Stimulated activated naive CD8-positive, alpha-beta T cell treated with anti-CD3 and anti-CD28 coated beads, Interleukin-15, Interleukin-2, amounts not matched to agents 100 ng/mL and 50 ng/mL, for 24 hours (primary cell): Measurements from ENCODE around the gene ROM1.
"Not testable (repeated sequence)": the region's sequence is repeated elsewhere in the genome, so short reads cannot be mapped to it uniquely, and the experiment has no call there.

Experiments used
- H3K27ac Mint-ChIP-seq: one replicate; pipeline ENCODE4 v1.8.0; 2021; ENCODE audit warnings: mild to moderate bottlenecking, mixed read lengths
- H3K27me3 Mint-ChIP-seq: one replicate; pipeline ENCODE4 v1.8.0; 2021; ENCODE audit warnings: mixed read lengths
- H3K36me3 Mint-ChIP-seq: one replicate; pipeline ENCODE4 v1.8.0; 2021; ENCODE audit warnings: low read depth, mixed read lengths
- H3K4me1 Mint-ChIP-seq: one replicate; pipeline ENCODE4 v1.8.0; 2021; ENCODE audit warnings: low read depth, mixed read lengths
- H3K4me3 Mint-ChIP-seq: one replicate; pipeline ENCODE4 v1.8.0; 2021; ENCODE audit warnings: mild to moderate bottlenecking, mixed read lengths
- H3K9me3 Mint-ChIP-seq: one replicate; pipeline ENCODE4 v1.8.0; 2021; ENCODE audit warnings: mixed read lengths

Gene ROM1

DNA sequence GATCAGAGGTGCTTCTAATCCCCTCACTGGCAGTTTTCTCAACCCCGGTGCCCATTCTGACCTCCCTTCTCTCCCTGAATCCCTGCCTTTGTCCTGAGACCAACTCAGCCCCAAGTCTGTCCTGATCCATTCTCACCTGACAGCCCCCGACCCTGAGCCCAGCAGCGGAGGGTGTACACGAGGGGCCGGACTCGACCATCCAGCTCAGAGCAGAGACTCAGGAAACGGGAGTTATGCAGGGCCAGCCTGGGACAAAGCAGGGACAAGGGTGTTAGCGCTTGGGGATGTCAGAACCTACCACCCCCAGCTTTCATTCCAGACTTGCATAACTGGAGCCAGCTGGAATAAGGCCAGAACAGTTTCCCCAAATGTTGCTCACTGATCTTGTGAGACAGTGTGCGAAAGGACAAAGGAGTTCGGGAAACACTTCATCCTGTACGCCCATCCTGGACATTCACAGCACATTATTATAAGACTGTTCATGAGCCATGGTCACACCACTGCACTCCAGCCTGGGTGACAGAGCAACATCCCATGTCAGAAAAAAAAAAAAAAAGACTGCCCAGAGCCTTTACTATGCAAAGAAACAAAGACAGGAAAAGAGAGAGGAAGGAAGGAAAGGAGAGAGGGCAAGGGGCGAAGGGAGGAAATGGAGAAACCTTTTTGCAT, 35.9 kb upstream of the ROM1 start:
- Mint-ChIP-seq H3K4me1 (peaks cover 21% of the 10 kb centered on the region), H3K4me3 (no peak overlapping the region), H3K27ac (no peak overlapping the region), H3K9me3 (no peaks in the 10 kb centered on the region), H3K27me3 (no peaks in the 10 kb centered on the region), H3K36me3 (peaks cover 63% of the 10 kb centered on the region)

DNA sequence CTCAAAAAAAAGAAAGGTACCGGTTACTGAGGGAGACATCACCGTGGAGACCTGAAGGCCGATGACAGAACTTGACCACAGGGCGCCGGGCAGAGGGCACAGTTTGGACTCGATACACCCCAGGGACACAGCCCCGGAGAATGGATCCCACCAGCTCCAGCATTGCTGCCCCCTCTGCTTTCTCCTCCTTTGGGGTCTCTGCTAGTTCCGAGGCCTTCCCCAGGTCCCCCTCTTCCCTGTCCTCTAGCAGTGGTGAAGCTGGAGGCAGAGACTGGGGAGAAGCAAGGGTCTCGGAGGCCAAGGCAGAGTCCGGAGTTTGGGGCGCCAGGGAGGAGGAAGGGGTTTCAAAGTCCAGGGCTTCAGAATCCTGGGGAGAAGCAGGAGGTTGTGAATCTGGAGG, 34.5 kb upstream of the ROM1 start:
- H3K9me3 Mint-ChIP-seq, result no peaks in the 10 kb centered on the region
- no peaks in the 10 kb centered on the region for H3K27me3 Mint-ChIP-seq
- no peak overlapping the region for H3K4me3 Mint-ChIP-seq
- H3K27ac Mint-ChIP-seq, result no peak overlapping the region
- H3K4me1 Mint-ChIP-seq, result peaks cover 11% of the 10 kb centered on the region
- H3K36me3 Mint-ChIP-seq, result peaks cover 61% of the 10 kb centered on the region

DNA sequence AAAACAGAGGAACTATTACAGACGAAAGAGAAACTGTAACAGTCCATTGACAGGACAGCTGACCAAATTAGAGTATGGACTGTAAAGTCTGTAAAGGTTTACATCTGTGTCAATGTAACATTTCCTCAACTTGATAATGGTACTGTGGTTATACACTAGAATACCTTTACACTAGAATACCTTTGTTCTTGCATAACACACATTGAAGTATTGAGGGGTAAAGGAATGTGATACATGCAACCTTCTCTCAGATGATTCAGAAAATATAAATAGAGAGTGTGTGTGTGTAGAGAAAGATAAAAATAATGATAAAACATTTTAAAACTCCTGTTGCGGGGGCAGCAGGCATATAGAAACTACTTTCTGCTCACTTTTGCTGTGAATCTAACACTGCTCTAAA, 33.8 kb upstream of the ROM1 start:
- Mint-ChIP-seq H3K36me3 (peaks cover 60% of the 10 kb centered on the region), H3K27me3 (no peaks in the 10 kb centered on the region), H3K27ac (no peak overlapping the region), H3K4me3 (no peak overlapping the region), H3K4me1 (peaks cover 11% of the 10 kb centered on the region), H3K9me3 (no peaks in the 10 kb centered on the region)

DNA sequence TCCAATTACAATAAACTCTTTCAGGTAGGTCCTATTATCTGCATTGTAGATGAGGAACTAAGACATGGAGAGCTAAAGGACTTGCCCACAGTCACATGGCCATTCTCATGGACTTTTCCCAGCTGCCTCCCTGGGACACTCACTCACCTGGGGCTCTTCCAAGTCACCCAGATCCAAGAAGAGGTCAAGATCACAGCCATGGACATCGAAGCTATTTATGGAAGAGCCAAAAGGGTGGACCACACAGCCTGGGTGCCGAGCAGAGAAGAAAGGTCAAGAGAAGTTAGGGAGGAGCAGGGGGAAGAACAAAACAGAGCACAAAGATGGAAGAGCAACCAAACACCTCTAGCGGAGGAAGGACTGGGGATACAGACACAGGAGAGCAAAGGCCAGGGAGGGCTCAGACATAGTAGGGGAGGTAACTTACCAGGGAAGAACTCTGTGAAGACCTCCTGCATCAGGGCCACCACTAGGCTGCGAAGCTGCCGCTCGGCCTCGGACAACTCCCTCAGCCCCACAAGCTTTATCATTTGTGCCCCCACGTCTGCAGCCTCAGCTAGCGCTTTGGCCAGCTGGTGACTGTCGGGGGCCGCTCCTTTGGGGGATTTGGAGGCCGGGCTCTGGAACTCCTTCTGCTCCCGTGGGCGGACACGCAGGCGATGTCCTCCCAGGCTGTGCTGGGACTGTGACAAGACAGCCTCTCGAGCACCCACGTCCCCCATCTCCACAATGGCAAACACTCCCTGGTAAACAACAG, 31.9 kb upstream of the ROM1 start:
- peaks cover 1% of the 10 kb centered on the region for H3K4me1 Mint-ChIP-seq
- H3K4me3 Mint-ChIP-seq, result no peak overlapping the region
- H3K9me3 Mint-ChIP-seq, result no peaks in the 10 kb centered on the region
- H3K27me3 Mint-ChIP-seq, result no peaks in the 10 kb centered on the region
- H3K36me3 Mint-ChIP-seq, result peaks cover 52% of the 10 kb centered on the region
- no peak overlapping the region for H3K27ac Mint-ChIP-seq

DNA sequence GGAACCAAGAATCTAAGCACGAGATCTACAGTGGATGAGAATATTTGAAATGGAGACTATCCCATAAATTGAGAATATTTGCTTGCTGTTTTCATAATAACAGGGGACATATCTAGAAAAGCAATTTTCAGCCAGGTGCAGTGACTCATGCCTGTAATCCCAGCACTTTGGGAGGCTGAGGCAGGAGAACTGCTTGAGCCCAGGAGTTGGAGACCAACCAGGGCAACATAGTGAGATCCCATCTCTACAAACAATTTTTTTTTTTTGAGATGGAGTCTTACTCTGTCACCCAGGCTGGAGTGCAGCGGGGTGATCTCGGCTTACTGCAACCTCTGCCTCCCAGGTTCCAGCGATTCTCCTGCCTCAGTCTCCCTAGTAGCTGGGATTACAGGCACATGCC, 31.3 kb upstream of the ROM1 start:
- not testable (repeated sequence) for H3K4me1 Mint-ChIP-seq, H3K27ac Mint-ChIP-seq, H3K27me3 Mint-ChIP-seq, H3K4me3 Mint-ChIP-seq, H3K9me3 Mint-ChIP-seq
- H3K36me3 Mint-ChIP-seq, result peaks cover 51% of the 10 kb centered on the region

DNA sequence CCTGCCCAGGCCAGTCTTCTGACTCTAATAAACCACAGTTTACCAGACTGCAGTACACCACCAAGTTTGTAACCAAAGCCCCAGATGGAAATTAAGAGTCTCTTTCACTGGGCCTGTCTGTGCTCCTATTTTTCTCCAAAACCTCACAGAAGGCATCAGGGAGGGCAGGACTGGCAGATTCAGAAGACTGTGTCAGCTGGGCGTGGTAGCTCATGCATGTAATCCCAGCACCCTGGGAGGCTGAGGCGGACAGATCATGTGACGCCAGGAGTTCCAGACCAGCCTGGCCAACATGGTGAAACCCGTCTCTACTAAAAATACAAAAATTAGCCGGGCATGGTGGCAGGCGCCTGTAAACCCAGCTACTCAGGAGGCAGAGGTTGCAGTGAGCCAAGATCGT, 27.7 kb upstream of the ROM1 start:
- H3K4me3 Mint-ChIP-seq, H3K9me3 Mint-ChIP-seq, H3K27me3 Mint-ChIP-seq, H3K27ac Mint-ChIP-seq: not testable (repeated sequence)
- peaks cover 47% of the 10 kb centered on the region for H3K36me3 Mint-ChIP-seq
- peaks cover 17% of the 10 kb centered on the region for H3K4me1 Mint-ChIP-seq

DNA sequence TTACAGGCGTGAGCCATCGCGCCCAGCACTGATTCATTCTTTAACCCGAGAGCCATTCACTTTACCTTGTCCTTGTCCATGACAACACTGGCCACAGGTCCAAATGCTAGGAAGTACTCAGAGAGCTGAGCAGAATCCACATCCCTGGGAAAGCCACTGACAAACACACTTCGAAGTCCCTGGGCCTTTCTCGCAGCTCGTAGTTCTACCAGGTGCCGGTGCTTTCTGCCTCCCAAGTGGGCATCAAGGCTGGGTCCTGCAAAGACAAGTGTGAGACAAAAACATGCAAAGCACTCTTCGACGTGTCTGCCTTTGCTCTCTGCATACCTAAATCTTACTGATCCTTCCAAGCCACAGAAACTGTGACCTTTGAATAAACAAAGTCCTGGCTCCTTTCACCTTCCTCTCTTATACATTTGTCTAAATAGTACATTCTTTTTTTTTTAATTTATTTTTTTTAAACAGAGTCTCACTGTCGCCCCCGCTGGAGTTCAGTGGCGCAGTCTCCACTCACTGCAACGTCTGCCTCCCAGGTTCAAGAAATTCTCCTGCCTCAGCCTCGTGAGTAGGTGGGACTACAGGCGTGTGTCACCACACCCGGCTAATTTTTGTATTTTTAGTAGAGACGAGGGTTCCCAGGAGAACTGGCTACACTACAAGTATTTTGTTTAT, 24.0 kb upstream of the ROM1 start:
- Mint-ChIP-seq H3K36me3 (peaks cover 43% of the 10 kb centered on the region), H3K4me3 (peak overlapping the region; percentile 96), H3K9me3 (no peaks in the 10 kb centered on the region), H3K4me1 (peaks cover 51% of the 10 kb centered on the region), H3K27me3 (no peaks in the 10 kb centered on the region), H3K27ac (no peak overlapping the region)

DNA sequence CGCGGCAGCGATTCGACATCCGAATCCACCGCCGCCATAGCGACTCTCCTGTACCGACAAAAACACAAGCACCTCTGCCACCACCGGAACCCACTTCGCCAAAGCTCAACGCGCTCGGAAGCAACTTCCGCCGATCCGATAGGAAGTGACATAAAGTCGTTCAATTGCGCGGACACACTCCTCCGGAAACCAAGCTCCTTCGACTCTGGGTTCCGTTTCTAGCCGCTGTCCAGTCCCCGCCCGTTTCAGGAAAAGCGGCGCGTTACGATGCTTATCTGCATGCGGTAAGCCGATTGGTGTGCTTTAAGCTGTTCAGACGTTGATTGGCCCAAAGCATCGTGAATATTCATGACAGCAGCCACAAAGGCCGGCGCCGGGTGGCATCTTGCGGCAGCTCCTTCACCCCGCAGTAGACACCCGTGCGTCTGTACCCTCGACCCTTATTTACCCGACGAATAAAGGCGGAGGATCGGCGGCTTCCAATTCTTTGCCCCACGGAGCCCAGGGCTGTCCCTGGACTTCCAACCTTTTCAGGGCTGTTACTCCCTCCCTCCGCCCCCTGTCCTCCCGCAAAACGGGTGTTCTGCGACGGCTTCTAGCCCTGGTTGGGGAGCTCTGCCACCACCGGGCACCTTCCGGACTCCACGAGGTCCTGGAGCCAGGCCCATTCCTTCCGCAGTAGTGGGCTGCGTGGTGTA, 21.5 kb upstream of the ROM1 start, which contains the start of gene TUT1:
TSS of gene TUT1 (minus strand) at position 76 of the 698 bp plus-strand sequence. CDS start at position 38, 38 bp downstream.
- Mint-ChIP-seq H3K4me3 (peak within 1 kb of the TSS; percentile 96), H3K9me3 (no peaks in the 10 kb centered on the region), H3K27me3 (no peaks in the 10 kb centered on the region), H3K36me3 (peaks cover 57% of the 10 kb centered on the region), H3K4me1 (peaks cover 56% of the 10 kb centered on the region), H3K27ac (peak within 1 kb of the TSS; percentile 98)

DNA sequence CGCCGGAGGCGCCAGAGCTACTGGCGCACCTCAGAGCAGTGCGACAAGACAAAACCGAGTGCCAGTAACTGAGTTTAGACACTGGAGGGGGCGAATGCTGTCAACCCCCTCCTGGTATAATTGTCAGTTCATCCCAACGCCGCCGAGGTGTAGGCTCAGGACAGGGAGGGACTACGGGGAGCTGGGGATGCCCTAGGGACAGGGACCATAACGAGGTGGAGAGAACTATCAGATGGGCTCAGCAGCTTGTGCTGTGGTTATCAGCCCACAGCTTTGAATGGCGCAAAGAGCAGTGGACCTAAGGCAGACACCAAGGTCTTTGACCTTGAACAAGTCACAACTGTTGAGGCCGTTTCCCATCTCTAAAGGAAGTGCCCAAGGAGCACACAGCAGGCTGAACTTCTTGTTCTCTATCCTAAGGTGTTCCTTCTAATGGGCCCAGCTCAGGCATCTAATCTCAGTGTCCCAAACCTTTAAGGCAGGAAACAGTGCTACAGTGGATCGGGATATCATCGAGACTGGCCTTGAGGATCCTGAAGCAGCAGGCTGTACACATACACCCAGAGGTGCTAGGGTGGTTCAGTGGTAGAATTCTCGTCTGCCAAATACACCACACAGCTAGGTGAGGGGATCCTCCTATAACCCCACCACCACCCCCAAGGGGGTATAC, 20.8 kb upstream of the ROM1 start:
- Mint-ChIP-seq H3K27ac (peak overlapping the region; percentile 98), H3K9me3 (no peaks in the 10 kb centered on the region), H3K27me3 (no peaks in the 10 kb centered on the region), H3K4me1 (peaks cover 58% of the 10 kb centered on the region), H3K36me3 (peaks cover 64% of the 10 kb centered on the region), H3K4me3 (peak overlapping the region; percentile 96)

DNA sequence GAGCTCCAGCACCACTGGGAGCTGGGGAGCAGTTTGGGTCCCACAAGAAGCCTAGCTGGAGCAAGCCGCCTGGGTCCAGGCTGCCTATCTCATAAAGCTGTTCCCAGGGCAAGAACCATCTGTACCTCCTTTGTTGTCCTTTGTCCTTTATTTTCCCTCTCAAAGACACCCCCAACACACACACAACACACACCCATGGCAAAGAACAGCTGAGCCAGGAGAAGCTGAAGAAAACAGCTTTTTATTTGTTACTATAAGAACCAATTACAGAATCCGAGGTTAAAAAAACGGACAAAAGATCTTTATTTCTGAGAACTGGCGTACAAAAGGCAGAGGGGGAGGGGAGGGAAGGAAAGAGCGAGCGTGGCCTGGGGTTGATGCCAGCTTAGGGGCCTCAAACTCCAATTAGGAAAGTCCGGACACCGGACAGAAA, 20.1 kb upstream of the ROM1 start:
- Mint-ChIP-seq H3K27me3 (no peaks in the 10 kb centered on the region), H3K4me1 (peaks cover 62% of the 10 kb centered on the region), H3K36me3 (peaks cover 64% of the 10 kb centered on the region), H3K9me3 (no peaks in the 10 kb centered on the region), H3K27ac (peak overlapping the region; percentile 82), H3K4me3 (peak overlapping the region; percentile 96)

DNA sequence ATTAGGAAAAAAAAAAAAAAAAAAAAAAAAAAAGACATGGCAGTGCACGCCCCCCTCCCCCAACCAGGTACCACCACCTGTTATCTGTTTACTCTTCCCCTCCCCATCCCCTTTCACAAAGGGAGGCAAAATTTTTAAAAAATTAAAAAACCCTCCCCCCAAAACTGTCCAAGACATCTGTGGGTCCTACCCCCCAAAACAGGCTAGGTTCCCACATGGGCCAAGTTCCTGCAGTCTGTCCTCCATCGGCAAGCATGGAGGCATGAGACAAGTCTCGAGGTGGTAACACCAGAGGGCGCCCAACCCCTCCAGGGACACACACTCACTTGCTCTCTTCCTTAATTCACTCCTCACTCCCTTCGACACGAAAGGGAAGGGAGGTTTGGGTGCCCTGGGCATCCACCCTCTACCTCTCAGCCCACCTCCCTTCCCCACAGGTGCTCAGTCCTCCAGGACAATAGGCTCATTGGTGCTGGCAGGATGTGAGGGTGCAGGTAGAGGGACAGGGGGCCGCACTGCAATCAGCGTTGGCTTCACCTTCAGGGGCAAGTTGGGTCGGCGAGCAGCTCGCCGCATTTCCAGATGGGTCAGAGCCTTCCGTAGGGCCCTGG, 19.5 kb upstream of the ROM1 start:
- Mint-ChIP-seq H3K36me3 (peaks cover 67% of the 10 kb centered on the region), H3K4me1 (peaks cover 68% of the 10 kb centered on the region), H3K4me3 (peak overlapping the region; percentile 57), H3K9me3 (no peaks in the 10 kb centered on the region), H3K27me3 (no peaks in the 10 kb centered on the region), H3K27ac (peak overlapping the region; percentile 82)

DNA sequence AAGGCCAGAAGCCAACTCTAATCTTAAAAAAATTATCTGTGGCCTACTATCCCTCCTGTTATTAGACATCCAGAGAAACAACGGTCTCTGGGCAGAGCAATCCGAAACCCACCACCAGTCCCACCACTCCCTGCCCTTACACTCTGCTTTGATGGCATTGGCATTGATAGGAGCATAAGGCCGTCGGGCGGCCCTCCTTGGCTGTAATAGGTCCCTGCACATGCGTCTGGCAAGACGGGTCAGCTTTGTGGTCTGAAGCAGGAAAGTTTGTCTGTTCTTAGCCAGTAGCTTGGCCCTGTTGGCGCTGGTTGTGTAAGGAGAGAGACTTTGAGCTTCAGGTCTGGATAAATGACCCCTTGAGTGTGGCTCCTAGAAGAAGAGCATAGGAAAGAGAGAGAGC, 17.9 kb upstream of the ROM1 start:
- H3K36me3 Mint-ChIP-seq, result peaks cover 82% of the 10 kb centered on the region
- H3K9me3 Mint-ChIP-seq, result no peaks in the 10 kb centered on the region
- H3K27me3 Mint-ChIP-seq, result no peaks in the 10 kb centered on the region
- peak overlapping the region; percentile 21 for H3K27ac Mint-ChIP-seq
- H3K4me3 Mint-ChIP-seq, result no peak overlapping the region
- peaks cover 72% of the 10 kb centered on the region for H3K4me1 Mint-ChIP-seq

DNA sequence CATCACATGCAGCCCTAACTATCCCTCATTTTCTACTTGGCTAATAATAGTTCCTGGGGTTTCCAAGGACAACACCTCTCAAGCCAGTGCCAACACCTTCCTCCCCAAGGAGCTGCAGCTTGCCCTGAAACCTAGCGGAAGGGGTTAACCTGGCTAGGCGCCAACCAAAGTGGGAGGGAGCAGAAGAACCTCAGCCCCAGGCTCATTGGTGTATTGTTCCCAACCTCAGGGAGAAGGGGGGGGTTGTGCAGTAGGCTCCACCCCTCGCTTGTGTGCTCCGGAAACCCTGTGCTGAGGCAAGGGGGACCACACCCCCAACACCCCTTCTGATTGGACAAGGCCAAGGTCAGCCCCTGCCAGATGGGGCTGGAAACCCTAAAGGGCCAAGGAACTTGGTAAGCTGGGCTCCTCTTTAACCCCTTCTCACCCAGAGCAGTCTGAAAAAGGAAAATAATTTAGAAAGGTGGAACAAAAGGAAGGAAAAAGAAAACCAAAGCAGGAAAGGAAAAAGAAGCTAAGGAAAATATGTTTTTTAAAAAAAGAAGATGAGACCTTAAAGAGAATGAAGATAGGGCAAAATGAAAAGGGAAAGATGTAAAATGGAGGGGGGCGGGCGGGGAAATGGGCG, 13.9 kb upstream of the ROM1 start:
- H3K9me3 Mint-ChIP-seq, result no peaks in the 10 kb centered on the region
- peaks cover 59% of the 10 kb centered on the region for H3K4me1 Mint-ChIP-seq
- peak overlapping the region; percentile 99 for H3K4me3 Mint-ChIP-seq
- peak overlapping the region; percentile 93 for H3K27ac Mint-ChIP-seq
- H3K27me3 Mint-ChIP-seq, result no peaks in the 10 kb centered on the region
- H3K36me3 Mint-ChIP-seq, result peaks cover 84% of the 10 kb centered on the region

DNA sequence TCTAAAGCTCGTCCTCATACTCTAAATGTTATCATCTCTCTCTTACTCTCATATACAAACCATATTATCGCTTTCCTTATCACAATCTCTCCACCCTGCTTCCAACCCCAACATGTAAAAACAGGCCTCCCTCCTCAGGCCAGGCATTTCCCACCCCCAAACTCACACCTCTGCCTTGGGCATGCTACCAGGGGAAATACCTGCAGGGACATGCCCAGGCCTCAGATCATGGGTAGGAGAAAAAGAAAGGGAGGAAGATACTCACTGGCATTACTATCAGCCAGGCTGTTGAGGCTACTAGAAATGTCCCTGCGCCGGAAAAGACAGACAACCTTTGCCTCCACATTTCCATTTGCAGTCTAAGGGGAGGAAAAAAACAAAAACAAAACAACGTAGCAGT, 13.2 kb upstream of the ROM1 start:
- Mint-ChIP-seq H3K4me1 (peaks cover 52% of the 10 kb centered on the region), H3K9me3 (no peaks in the 10 kb centered on the region), H3K4me3 (peak overlapping the region; percentile 99), H3K27ac (peak overlapping the region; percentile 93), H3K27me3 (no peaks in the 10 kb centered on the region), H3K36me3 (peaks cover 78% of the 10 kb centered on the region)
